ENCODE results near the gene CCR5.

CCR5 gene

DNA sequence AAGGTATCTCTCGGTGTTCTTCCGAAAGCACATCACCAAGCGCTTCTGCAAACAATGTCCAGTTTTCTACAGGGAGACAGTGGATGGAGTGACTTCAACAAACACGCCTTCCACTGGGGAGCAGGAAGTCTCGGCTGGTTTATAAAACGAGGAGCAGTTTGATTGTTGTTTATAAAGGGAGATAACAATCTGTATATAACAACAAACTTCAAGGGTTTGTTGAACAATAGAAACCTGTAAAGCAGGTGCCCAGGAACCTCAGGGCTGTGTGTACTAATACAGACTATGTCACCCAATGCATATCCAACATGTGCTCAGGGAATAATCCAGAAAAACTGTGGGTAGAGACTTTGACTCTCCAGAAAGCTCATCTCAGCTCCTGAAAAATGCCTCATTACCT lies 12.3 kb upstream of the CCR5 start:
- Histone ChIP-seq H2BK120ac (ENCODE audit: low read depth, low read length) (no peak overlapping the region), H3K27ac (ENCODE audit: low read length, poor library complexity, severe bottlenecking) (no peak overlapping the region), H3K14ac (ENCODE audit: low read length in 2 of 2) (no peak overlapping the region), H2BK5ac (ENCODE audit: low read depth, low read length, poor library complexity, severe bottlenecking) (no peak overlapping the region), H3K27me3 (ENCODE audit: control insufficient read depth in 1 of 2, insufficient read depth in 1 of 2, low read length in 2 of 2) (peaks cover 46 to 52% of the 10 kb centered on the region in 2 experiments), H2AFZ (ENCODE audit: low read depth, low read length) (no peak overlapping the region), H2BK15ac (ENCODE audit: low read depth, poor library complexity, severe bottlenecking) (no peak overlapping the region), H3K23ac (ENCODE audit: low read length in 2 of 2) (no peak overlapping the region), H3K36me3 (ENCODE audit: control insufficient read depth in 1 of 2, insufficient read depth in 2 of 2, low read depth in 1 of 2, low read length in 2 of 2) (no peaks in the 10 kb centered on the region), H4K91ac (ENCODE audit: low read length) (no peak overlapping the region), H3K9me3 (ENCODE audit: control insufficient read depth, low read length) (no peaks in the 10 kb centered on the region), H2BK12ac (ENCODE audit: low read length in 2 of 2) (no peak overlapping the region), H4K8ac (ENCODE audit: low read length) (no peak overlapping the region), H2AK5ac (ENCODE audit: low read length, severe bottlenecking) (no peak overlapping the region), H3K4ac (ENCODE audit: low read depth in 1 of 2, low read length in 2 of 2) (no peak overlapping the region), H3K18ac (ENCODE audit: low read depth in 1 of 2, low read length in 2 of 2) (no peak overlapping the region), H3K4me3 (ENCODE audit: insufficient read depth in 1 of 2, low read depth in 1 of 2, low read length in 2 of 2) (no peak overlapping the region), H3K79me1 (replicated peaks; ENCODE audit: low read length, poor library complexity, severe bottlenecking) (no peaks in the 10 kb centered on the region), H3K4me1 (ENCODE audit: control insufficient read depth, insufficient read depth, low read depth, low read length) (no peaks in the 10 kb centered on the region), H3K4me2 (ENCODE audit: low read length, poor library complexity, severe bottlenecking) (no peak overlapping the region), H3K9ac (ENCODE audit: low read length) (no peak overlapping the region)
- no peak for DNase-seq
- whole genome bisulfite sequencing: 83% methylated on average over 4 of the region's 6 CpGs

DNA sequence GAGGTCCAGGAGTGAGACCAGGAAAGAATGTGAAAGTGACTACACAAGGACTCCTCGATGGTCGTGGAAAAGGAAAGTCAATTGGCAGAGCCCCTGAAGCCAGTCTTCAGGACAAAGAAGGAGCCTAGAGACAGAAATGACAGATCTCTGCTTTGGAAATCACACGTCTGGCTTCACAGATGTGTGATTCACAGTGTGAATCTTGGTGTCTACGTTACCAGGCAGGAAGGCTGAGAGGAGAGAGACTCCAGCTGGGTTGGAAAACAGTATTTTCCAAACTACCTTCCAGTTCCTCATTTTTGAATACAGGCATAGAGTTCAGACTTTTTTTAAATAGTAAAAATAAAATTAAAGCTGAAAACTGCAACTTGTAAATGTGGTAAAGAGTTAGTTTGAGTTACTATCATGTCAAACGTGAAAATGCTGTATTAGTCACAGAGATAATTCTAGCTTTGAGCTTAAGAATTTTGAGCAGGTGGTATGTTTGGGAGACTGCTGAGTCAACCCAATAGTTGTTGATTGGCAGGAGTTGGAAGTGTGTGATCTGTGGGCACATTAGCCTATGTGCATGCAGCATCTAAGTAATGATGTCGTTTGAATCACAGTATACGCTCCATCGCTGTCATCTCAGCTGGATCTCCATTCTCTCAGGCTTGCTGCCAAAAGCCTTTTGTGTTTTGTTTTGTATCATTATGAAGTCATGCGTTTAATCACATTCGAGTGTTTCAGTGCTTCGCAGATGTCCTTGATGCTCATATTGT lies 10.8 kb upstream of the CCR5 start:
- Histone ChIP-seq H4K91ac (ENCODE audit: low read length) (no peak overlapping the region), H3K9ac (ENCODE audit: low read length) (peak overlapping the region; percentile 18), H2AFZ (ENCODE audit: low read depth, low read length) (no peak overlapping the region), H3K4me1 (ENCODE audit: control insufficient read depth, insufficient read depth, low read depth, low read length) (no peaks in the 10 kb centered on the region), H3K27me3 (ENCODE audit: control insufficient read depth in 1 of 2, insufficient read depth in 1 of 2, low read length in 2 of 2) (peaks cover 37 to 41% of the 10 kb centered on the region in 2 experiments), H2BK15ac (ENCODE audit: low read depth, poor library complexity, severe bottlenecking) (no peak overlapping the region), H2AK5ac (ENCODE audit: low read length, severe bottlenecking) (no peak overlapping the region), H3K23ac (ENCODE audit: low read length in 2 of 2) (no peak overlapping the region), H2BK5ac (ENCODE audit: low read depth, low read length, poor library complexity, severe bottlenecking) (no peak overlapping the region), H3K27ac (ENCODE audit: low read length, poor library complexity, severe bottlenecking) (no peak overlapping the region), H2BK120ac (ENCODE audit: low read depth, low read length) (no peak overlapping the region), H3K4ac (ENCODE audit: low read depth in 1 of 2, low read length in 2 of 2) (no peak overlapping the region), H3K36me3 (ENCODE audit: control insufficient read depth in 1 of 2, insufficient read depth in 2 of 2, low read depth in 1 of 2, low read length in 2 of 2) (no peaks in the 10 kb centered on the region), H2BK12ac (ENCODE audit: low read length in 2 of 2) (no peak overlapping the region), H3K18ac (ENCODE audit: low read depth in 1 of 2, low read length in 2 of 2) (no peak overlapping the region), H3K79me1 (replicated peaks; ENCODE audit: low read length, poor library complexity, severe bottlenecking) (no peaks in the 10 kb centered on the region), H3K14ac (ENCODE audit: low read length in 2 of 2) (no peak overlapping the region), H3K4me3 (ENCODE audit: insufficient read depth in 1 of 2, low read depth in 1 of 2, low read length in 2 of 2) (peak overlapping the region in 1 of 2 experiments; percentile 43), H3K4me2 (ENCODE audit: low read length, poor library complexity, severe bottlenecking) (no peak overlapping the region), H4K8ac (ENCODE audit: low read length) (no peak overlapping the region), H3K9me3 (ENCODE audit: control insufficient read depth, low read length) (no peaks in the 10 kb centered on the region)
- WGBS: 83% methylated on average over 10 of the region's 11 CpGs
- DNase-seq: no peak

DNA sequence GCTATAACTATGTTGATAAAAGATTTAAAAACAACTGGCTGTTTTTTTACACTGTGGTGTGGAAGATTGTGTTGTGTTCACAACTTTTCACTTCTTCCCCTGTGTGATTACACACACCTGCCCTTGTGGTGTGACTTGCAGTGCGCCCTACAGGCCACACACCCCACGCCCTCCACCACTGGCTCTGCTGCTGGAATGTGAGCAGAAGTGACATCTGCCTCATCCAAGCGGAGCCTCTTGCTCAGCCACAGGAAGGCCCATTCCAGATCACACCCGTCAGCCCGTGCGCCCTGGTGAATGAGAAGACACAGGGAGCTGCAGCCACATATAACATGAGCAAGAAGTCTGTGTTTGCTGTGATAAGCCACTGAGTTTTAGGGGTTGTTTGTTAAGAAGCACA lies 9.8 kb upstream of the CCR5 start:
- H3K79me1 ChIP-seq (replicated peaks; ENCODE audit: low read length, poor library complexity, severe bottlenecking): no peaks in the 10 kb centered on the region
- no peak for DNase-seq
- H3K9me3 ChIP-seq (ENCODE audit: control insufficient read depth, low read length): no peaks in the 10 kb centered on the region
- H4K91ac ChIP-seq (ENCODE audit: low read length): no peak overlapping the region
- H3K27ac ChIP-seq (ENCODE audit: low read length, poor library complexity, severe bottlenecking): no peak overlapping the region
- no peak overlapping the region for H3K18ac ChIP-seq (ENCODE audit: low read depth in 1 of 2, low read length in 2 of 2)
- H2AK5ac ChIP-seq (ENCODE audit: low read length, severe bottlenecking): no peak overlapping the region
- H2BK12ac ChIP-seq (ENCODE audit: low read length in 2 of 2): no peak overlapping the region
- H3K4me3 ChIP-seq (ENCODE audit: insufficient read depth in 1 of 2, low read depth in 1 of 2, low read length in 2 of 2): no peak overlapping the region
- no peaks in the 10 kb centered on the region for H3K36me3 ChIP-seq (ENCODE audit: control insufficient read depth in 1 of 2, insufficient read depth in 2 of 2, low read depth in 1 of 2, low read length in 2 of 2)
- H2BK120ac ChIP-seq (ENCODE audit: low read depth, low read length): no peak overlapping the region
- H3K4me2 ChIP-seq (ENCODE audit: low read length, poor library complexity, severe bottlenecking): no peak overlapping the region
- H3K14ac ChIP-seq (ENCODE audit: low read length in 2 of 2): no peak overlapping the region
- H4K8ac ChIP-seq (ENCODE audit: low read length): no peak overlapping the region
- no peak overlapping the region for H2BK5ac ChIP-seq (ENCODE audit: low read depth, low read length, poor library complexity, severe bottlenecking)
- peaks cover 27 to 35% of the 10 kb centered on the region in 2 experiments for H3K27me3 ChIP-seq (ENCODE audit: control insufficient read depth in 1 of 2, insufficient read depth in 1 of 2, low read length in 2 of 2)
- H3K4ac ChIP-seq (ENCODE audit: low read depth in 1 of 2, low read length in 2 of 2): no peak overlapping the region
- no peak overlapping the region for H2BK15ac ChIP-seq (ENCODE audit: low read depth, poor library complexity, severe bottlenecking)
- 73% methylated on average over 6 of the region's 6 CpGs for WGBS
- H3K4me1 ChIP-seq (ENCODE audit: control insufficient read depth, insufficient read depth, low read depth, low read length): no peaks in the 10 kb centered on the region
- H2AFZ ChIP-seq (ENCODE audit: low read depth, low read length): no peak overlapping the region
- no peak overlapping the region for H3K23ac ChIP-seq (ENCODE audit: low read length in 2 of 2)
- H3K9ac ChIP-seq (ENCODE audit: low read length): no peak overlapping the region

- no peak overlapping the region for H3K14ac ChIP-seq (ENCODE audit: low read length in 2 of 2)
- no peak overlapping the region for H2BK120ac ChIP-seq (ENCODE audit: low read depth, low read length)
- no peak overlapping the region for H2AK5ac ChIP-seq (ENCODE audit: low read length, severe bottlenecking)
- no peak overlapping the region for H2AFZ ChIP-seq (ENCODE audit: low read depth, low read length)
- H3K18ac ChIP-seq (ENCODE audit: low read depth in 1 of 2, low read length in 2 of 2): no peak overlapping the region
- H3K27ac ChIP-seq (ENCODE audit: low read length, poor library complexity, severe bottlenecking): no peak overlapping the region
- peak; percentile 49 for DNase-seq
- H3K4me1 ChIP-seq (ENCODE audit: control insufficient read depth, insufficient read depth, low read depth, low read length): no peaks in the 10 kb centered on the region
- no peak overlapping the region for H3K4ac ChIP-seq (ENCODE audit: low read depth in 1 of 2, low read length in 2 of 2)
- no peak overlapping the region for H4K91ac ChIP-seq (ENCODE audit: low read length)
- no peak overlapping the region for H3K9ac ChIP-seq (ENCODE audit: low read length)
- no peaks in the 10 kb centered on the region for H3K9me3 ChIP-seq (ENCODE audit: control insufficient read depth, low read length)
- H3K4me2 ChIP-seq (ENCODE audit: low read length, poor library complexity, severe bottlenecking): no peak overlapping the region
- no peaks in the 10 kb centered on the region for H3K36me3 ChIP-seq (ENCODE audit: control insufficient read depth in 1 of 2, insufficient read depth in 2 of 2, low read depth in 1 of 2, low read length in 2 of 2)
- no peaks in the 10 kb centered on the region for H3K79me1 ChIP-seq (replicated peaks; ENCODE audit: low read length, poor library complexity, severe bottlenecking)
- peaks cover 27 to 29% of the 10 kb centered on the region in 2 experiments for H3K27me3 ChIP-seq (ENCODE audit: control insufficient read depth in 1 of 2, insufficient read depth in 1 of 2, low read length in 2 of 2)
- no peak overlapping the region for H3K23ac ChIP-seq (ENCODE audit: low read length in 2 of 2)
- H2BK5ac ChIP-seq (ENCODE audit: low read depth, low read length, poor library complexity, severe bottlenecking): no peak overlapping the region
- H3K4me3 ChIP-seq (ENCODE audit: insufficient read depth in 1 of 2, low read depth in 1 of 2, low read length in 2 of 2): no peak overlapping the region
- H4K8ac ChIP-seq (ENCODE audit: low read length): no peak overlapping the region
- no peak overlapping the region for H2BK12ac ChIP-seq (ENCODE audit: low read length in 2 of 2)
- H2BK15ac ChIP-seq (ENCODE audit: low read depth, poor library complexity, severe bottlenecking): no peak overlapping the region
- 78% methylated on average over 7 of the region's 8 CpGs for WGBS
Measured at GRCh38 chr3:46361408-46362283, 9.1 kb upstream of the CCR5 start.

Data from mesenchymal stem cell (in vitro differentiated cells and primary cell).